H1 (cell line): ENCODE data around the gene SPATA6L. TPM values are rescaled to one million over a fixed set of nuclear protein-coding genes. Genes with fewer than 3 reads are reported as not detected.

ENCODE experiments used
- CBX5 ChIP-seq: fragments of 300-800, 300-1000 bp; sonication (generic); IDR thresholded peaks from 2 replicates; pipeline ENCODE4 v1.7.1; 2016; ENCODE audit warnings: antibody characterized with exemption, low read length, low read depth
- CTCF ChIP-seq, 3 experiments: IDR thresholded peaks; 1 replicate in 2 of 3; 2 replicates in 1 of 3; pipeline versions ENCODE4 v1.5.1 to v1.6.1; 2011; ENCODE audit warnings: low read length in 3 of 3, mild to moderate bottlenecking in 3 of 3, inconsistent platforms in 2 of 3, low read depth in 1 of 3, moderate library complexity in 1 of 3; ENCODE audit not compliant: insufficient read depth in 1 of 3; ENCODE audit errors: control extremely low read depth in 1 of 3
- HDAC6 ChIP-seq: IDR thresholded peaks from one replicate; pipeline ENCODE4 v1.7.1; 2012; ENCODE audit warnings: low read depth, mild to moderate bottlenecking, inconsistent platforms, low read length, moderate library complexity
- MAX ChIP-seq: IDR thresholded peaks from 2 replicates; pipeline ENCODE4 v1.6.1; 2012; ENCODE audit warnings: inconsistent platforms
- RFX5 ChIP-seq: IDR thresholded peaks from 2 replicates; pipeline ENCODE4 v1.6.1; 2011; ENCODE audit warnings: low read depth, low read length, improper control_type of control experiment, borderline replicate concordance
- SAP30 ChIP-seq: fragments of 300-600 bp; sonication (generic); IDR thresholded peaks from 2 replicates; pipeline ENCODE4 v1.7.1; 2012; ENCODE audit warnings: low read length, moderate library complexity, mild to moderate bottlenecking, inconsistent platforms; ENCODE audit not compliant: insufficient read depth, insufficient replicate concordance
- SP2 ChIP-seq: IDR thresholded peaks from 2 replicates; pipeline ENCODE4 v1.6.1; 2012; ENCODE audit warnings: mild to moderate bottlenecking, low read length, inconsistent platforms
- TAF1 ChIP-seq: IDR thresholded peaks from 2 replicates; pipeline ENCODE4 v1.6.1; 2011; ENCODE audit warnings: mild to moderate bottlenecking, low read depth, low read length
- polyA plus RNA-seq, 7 experiments: library from polyadenylated mRNA; depleted of rRNA in 3 of 7; stranded (reverse) in 5 of 7; unstranded in 2 of 7; fragments of >200 nt in 5 of 7; fragments of 200-250 nt in 2 of 7; gene quantifications; 1 replicate in 5 of 7; 2 replicates in 1 of 7; 4 replicates in 1 of 7; pipeline versions ENCODE4 v1.2.1 to v1.2.3, GENCODE V29; 2011 to 2013; ENCODE audit warnings: missing spikeins in 2 of 7, mixed read lengths in 2 of 7
- total RNA-seq: library from RNA; stranded (reverse); fragmentation: NEBNext Ultra II Directional; extraction: Animal tissue kit (Norgen Biotek cat#: 25700); gene quantifications from 2 replicates; pipeline ENCODE4 v1.2.1, GENCODE V29; 2021

The SPATA6L gene
- total and polyA plus RNA-seq, 2 of the 8 experiments (the other 6 are each of a cell fraction or from before 2014, with no cell fraction given) = 0.57 to 1.1 TPM

- TF ChIP-seq CTCF (IDR thresholded peaks at IDR 0.05; ENCODE audit: control extremely low read depth in 1 of 3, insufficient read depth in 1 of 3, low read depth in 1 of 3, low read length in 3 of 3) = no peak
- no peak for TF ChIP-seq HDAC6
- TF ChIP-seq SAP30 = no peak
- no peak for TF ChIP-seq CBX5
- no peak for TF ChIP-seq RFX5
- no peak for TF ChIP-seq MAX
- TF ChIP-seq TAF1 = no peak
- TF ChIP-seq SP2 = no peak
Observed at GRCh38 chr9:4684820-4685219, 18.5 kb upstream of the SPATA6L start (continued).
